Measurements from ENCODE around the gene MAD1L1.

DNA sequence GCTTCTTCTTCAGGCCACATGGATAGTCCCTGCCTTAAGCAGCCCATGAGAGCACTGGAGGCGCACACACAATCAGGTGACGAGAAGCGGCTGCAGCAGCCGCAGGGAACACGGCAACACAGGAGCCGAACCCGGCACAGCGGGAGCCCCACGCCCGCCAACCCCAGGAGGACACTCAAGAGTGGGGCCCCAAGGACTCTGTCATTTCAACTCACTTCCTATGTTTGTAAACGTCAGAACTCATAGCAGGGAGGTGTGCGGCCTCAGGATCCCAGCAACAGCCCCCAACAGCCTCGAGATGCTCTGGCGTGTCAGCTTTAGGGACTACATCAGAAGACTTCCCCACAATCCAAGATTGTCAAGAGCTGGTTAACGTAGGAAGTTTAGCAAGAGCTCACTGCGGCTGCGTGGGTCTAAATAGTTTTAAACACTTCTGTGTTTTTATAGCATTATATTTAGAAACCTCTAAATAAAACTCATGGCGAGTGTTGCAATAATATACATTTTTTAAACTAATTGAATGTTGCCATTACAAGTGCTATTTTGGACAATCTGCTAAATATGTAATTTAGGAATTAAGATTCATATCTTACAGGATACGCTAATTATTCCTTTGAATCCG is 123.4 kb downstream of the MAD1L1 start:
- no peak for TF ChIP-seq CTCF (conservative IDR thresholded peaks at IDR 0.05; ENCODE audit: low read length)
- no peak for TF ChIP-seq EZH2phosphoT487 (IDR thresholded peaks at IDR 0.05; ENCODE audit: borderline replicate concordance, low read depth, low read length)

Data from OCI-LY7 (cell line).